ENCODE results near the gene CGRRF1.

GRCh38 chr14:54547583-54547982, 37.9 kb downstream of the CGRRF1 start:
- no peak for TF ChIP-seq CTCF (IDR thresholded peaks at IDR 0.05)
- no peak for TF ChIP-seq SIN3A (IDR thresholded peaks at IDR 0.05; ENCODE audit: borderline replicate concordance, insufficient read depth, low read depth, low read length)
- no peak for TF ChIP-seq POLR2AphosphoS5 (IDR thresholded peaks at IDR 0.05; ENCODE audit: low read depth, low read length)
- no peak for TF ChIP-seq REST (IDR thresholded peaks at IDR 0.05; ENCODE audit: insufficient read depth in 1 of 2, low read depth in 2 of 2, low read length in 1 of 2)
- no peak for TF ChIP-seq TCF7L2 (IDR thresholded peaks at IDR 0.05; ENCODE audit: low read depth, low read length)

Measured in Panc1 (cell line).